HG03025 (cell line): ENCODE results near the gene ARF6.
"Not testable (repeated sequence)": the region's sequence is repeated elsewhere in the genome, so short reads cannot be mapped to it uniquely, and the experiment has no call there.

Experiments
- ATAC-seq: cut with Tn5 transposase; IDR thresholded peaks from one replicate; pipeline ENCODE4 v1.9.1; 2021; ENCODE audit warnings: mild to moderate bottlenecking, moderate library complexity; ENCODE audit not compliant: unreplicated experiment, low FRiP score

ARF6 gene

DNA sequence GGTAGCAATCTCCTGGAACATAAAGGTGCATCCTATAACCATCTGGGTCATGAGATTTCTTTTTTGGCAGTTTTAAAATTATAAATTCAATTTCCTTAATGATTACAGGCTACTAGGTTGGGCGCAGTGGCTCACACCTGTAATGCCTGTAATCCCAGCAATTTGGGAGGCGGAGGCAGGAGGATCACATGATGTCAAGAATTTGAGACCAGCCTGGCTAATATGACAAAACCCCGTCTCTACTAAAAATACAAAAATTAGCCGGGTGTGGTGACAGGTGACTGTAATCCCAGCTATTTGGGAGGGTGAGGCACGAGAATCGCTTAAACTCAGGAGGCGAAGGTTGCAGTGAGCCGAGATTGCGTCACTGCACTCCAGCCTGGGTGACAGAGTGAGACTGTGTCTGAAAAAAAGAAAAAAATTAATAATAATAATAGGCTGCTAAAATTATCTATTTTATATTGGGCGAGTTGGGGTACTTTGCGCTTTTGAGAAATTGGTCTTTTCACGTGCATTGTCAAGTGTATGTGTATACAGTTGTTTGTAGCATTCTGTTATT, 17.2 kb upstream of the ARF6 start:
- ATAC-seq = no peak

DNA sequence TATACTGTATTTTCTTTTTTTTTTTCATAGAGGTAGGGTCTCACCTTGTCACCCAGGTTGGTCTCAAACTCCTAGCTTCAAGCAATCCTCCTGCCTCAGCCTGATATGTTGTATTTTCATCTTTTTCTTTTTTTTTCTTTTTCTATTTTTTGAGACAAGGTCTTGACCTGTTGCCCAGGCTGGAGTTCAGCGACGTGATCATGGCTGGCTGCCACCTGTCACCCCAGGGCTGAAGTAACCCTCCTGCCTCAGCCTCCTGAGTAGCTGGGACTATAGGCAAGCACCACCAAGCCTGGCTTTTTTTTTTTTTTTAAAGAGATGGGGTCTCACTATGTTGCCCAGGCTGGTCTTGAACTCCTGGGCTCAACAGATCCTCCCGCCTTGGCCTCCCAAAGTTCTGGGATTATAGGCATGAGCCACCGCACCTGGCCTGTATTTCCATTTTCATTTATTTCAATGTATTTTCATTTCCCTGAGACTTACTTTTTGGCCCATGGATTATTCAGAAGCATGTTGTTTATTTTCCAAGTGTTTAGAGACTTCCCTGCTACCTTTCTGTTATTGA, 16.2 kb upstream of the ARF6 start:
- ATAC-seq = no peak

DNA sequence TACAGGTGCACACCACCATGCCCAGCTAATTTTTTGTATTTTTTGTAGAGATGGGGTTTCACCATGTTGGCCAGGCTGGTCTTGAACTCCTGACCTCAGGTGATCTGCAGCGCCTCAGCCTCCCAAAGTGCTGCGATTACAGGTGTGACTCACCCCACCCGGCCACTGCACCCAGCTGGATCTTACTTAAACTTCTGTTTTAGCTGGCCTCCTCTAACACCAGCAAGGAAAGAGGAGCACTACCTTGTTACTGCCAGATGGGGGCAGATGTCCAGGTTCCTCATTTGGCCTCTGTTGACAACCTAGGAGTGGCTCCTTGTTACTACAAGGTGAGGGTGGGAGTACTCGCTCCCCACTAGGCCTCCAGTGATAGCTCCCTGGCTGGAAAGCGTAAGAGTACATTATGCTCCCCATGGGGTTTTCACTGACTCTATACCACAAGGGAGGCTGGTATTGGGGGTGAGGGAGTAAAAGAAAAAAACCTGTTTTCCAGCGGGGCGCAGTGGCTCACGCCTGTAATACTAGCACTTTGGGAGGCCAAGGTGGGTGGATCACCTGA, 13.2 kb upstream of the ARF6 start:
- ATAC-seq = no peak

GRCh38 chr14:49880267-49881064, 12.4 kb upstream of the ARF6 start:
- ATAC-seq = no peak

GRCh38 chr14:49881350-49882001, 11.4 kb upstream of the ARF6 start:
- no peak for ATAC-seq

- ATAC-seq = no peak
Measured at GRCh38 chr14:49882826-49883694, 9.8 kb upstream of the ARF6 start.

DNA sequence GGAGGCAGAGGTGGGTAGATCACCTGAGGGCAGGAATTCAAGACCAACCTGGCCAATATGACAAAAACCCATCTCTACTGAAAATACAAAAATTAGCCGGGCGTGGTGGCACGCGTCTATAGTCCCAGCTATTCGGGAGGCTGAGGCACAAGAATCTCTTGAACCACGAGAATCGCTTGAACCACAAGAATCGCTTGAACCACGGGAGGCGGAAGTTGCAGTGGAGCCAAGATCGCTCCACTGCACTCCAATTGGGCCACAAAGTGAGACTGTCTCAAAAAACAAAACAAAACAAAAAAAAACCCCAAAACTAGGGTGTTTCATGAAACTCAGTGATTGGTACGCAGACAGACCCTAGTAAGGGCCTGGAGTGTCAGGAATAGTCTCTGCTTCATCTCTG, 6.4 kb upstream of the ARF6 start:
- no peak for ATAC-seq

DNA sequence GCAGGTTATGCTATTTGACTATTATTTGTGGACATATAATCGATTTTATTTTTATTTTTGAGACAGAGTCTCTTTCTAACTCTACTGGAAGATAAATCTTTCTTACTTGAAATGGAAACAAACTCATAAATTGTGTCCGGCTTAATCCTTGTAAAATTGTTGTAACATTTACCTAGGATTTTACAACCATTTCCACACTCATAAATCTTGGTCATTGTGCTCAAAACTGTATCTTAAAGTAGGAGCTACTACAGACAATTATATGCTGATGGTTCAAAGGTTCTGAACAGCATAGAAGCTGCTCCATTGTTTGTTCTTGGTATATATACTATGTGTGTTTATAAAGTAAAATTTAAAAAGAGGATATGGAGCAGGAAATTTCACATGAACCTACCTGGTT, 4.6 kb upstream of the ARF6 start:
- no peak for ATAC-seq

DNA sequence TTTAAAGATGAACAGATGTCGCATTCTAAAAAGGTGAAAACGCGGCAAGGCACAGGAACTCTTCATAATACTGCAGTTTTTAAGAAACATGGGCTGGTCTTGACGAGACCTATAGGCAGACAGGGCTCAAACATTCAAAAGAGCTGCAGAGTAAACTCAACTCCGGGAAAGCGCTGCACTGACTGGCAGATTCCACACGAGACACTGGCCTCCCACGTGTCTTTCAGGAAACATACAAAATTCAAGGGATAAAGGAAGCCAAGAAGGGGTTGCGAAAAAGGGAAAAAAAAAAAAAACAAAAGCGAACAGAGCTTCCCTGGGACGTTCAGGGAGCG, 614 bp upstream of the ARF6 start:
- peak; percentile 27 for ATAC-seq

DNA sequence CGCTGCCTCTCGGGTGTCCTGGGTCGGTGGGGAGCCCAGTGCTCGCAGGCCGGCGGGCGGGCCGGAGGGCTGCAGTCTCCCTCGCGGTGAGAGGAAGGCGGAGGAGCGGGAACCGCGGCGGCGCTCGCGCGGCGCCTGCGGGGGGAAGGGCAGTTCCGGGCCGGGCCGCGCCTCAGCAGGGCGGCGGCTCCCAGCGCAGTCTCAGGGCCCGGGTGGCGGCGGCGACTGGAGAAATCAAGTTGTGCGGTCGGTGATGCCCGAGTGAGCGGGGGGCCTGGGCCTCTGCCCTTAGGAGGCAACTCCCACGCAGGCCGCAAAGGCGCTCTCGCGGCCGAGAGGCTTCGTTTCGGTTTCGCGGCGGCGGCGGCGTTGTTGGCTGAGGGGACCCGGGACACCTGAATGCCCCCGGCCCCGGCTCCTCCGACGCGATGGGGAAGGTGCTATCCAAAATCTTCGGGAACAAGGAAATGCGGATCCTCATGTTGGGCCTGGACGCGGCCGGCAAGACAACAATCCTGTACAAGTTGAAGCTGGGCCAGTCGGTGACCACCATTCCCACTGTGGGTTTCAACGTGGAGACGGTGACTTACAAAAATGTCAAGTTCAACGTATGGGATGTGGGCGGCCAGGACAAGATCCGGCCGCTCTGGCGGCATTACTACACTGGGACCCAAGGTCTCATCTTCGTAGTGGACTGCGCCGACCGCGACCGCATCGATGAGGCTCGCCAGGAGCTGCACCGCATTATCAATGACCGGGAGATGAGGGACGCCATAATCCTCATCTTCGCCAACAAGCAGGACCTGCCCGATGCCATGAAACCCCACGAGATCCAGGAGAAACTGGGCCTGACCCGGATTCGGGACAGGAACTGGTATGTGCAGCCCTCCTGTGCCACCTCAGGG, 679 bp downstream of the ARF6 start:
- peak; percentile 46 for ATAC-seq

GRCh38 chr14:49894214-49895107, 1.6 kb downstream of the ARF6 start:
- ATAC-seq = not testable (repeated sequence)

DNA sequence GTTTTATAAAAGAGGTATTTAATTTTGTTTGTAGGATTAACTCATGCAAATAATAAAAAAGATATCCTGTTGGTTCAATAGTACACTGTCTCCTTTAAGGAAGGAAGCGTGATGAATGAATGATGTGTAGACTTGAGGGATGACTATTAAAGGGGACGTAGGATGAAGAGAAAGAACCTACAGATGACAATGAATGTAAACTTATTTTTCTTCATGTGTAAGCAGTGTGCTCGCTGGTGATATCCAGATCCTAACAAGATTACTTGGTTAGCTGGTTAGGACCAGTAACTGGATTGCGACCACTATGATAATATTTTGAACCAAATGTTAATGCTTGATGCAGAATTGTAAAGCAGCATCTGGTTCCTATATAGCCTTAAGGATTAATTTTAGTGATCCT, 2.6 kb downstream of the ARF6 start:
- ATAC-seq = no peak

DNA sequence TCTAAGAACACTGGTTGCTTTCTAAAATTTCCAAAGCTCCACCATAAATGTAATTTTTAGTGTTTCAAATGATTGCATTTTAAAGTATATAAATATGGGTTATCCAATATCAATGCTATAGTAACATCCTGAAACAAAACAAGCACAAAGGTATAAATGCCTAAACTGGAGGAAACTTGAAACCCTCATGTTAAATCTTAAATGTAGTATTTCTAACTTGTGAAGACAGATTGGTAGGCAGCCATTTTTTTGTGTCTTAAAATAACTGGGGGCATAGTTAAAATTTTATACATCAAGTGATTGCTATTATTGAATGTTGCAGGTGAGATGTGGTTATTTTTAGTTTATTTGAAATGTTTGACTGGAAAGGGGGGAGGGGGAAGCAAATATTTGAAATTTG, 3.4 kb downstream of the ARF6 start:
- ATAC-seq = not testable (repeated sequence)

- ATAC-seq = no peak
Measured at GRCh38 chr14:49896966-49897365, 4.1 kb downstream of the ARF6 start.

DNA sequence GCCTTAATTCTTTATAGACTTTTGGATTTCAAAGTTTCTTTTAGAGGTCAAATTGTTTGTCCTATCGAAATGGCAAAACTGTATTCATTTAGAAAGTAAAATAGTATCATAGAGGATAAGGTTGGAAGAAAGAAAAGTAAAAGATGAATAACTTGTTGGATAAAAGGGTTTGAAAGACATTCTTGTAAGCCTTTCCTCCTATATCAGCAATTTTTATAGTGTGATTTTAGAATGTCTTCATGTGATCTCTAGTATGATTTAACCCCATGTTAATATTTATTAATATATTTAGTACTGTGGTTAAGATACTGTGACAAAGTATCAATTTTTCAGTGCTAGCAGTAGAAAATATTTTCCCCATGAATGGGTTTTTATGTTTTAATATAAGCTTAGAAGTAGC, 4.5 kb downstream of the ARF6 start:
- no peak for ATAC-seq

DNA sequence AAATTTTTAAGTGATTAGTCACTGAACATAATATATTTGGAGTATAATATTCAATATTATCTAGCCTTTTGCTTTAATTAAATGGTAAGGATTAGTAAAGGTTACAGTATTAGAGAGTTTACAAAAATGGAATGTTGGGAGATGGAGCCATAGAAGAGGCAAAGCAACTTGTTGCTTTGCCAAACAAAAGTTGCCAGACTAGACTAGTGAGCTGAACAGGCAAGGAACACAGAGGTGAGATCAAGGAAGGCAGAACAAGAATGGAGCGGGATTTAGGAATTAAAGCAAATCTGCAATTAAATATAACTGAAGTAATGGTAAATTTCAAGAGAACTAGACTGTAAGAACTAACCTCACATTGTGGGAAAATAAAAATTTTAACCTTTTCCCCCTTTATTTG, 5.1 kb downstream of the ARF6 start:
- no peak for ATAC-seq

- ATAC-seq = no peak
Measured at GRCh38 chr14:49898485-49898884, 5.6 kb downstream of the ARF6 start.

- no peak for ATAC-seq
Measured at GRCh38 chr14:49900973-49901372, 8.1 kb downstream of the ARF6 start.
